ENCODE results near the gene TXNRD1.
"Not testable (repeated sequence)": the region's sequence is repeated elsewhere in the genome, so short reads cannot be mapped to it uniquely, and the experiment has no call there.

TXNRD1 gene

GRCh38 chr12:104242546-104243206, 27.1 kb downstream of the TXNRD1 start:
- no peak for DNase-seq

- DNase-seq, result no peak
Observed at GRCh38 chr12:104243551-104243950, 28.0 kb downstream of the TXNRD1 start.

GRCh38 chr12:104243971-104244370, 28.4 kb downstream of the TXNRD1 start:
- no peak for DNase-seq

GRCh38 chr12:104247698-104248097, 32.1 kb downstream of the TXNRD1 start:
- no peak for DNase-seq

GRCh38 chr12:104248444-104248843, 32.9 kb downstream of the TXNRD1 start:
- DNase-seq, result no peak

GRCh38 chr12:104249017-104249416, 33.4 kb downstream of the TXNRD1 start:
- DNase-seq, result no peak

GRCh38 chr12:104249898-104250297, 34.3 kb downstream of the TXNRD1 start:
- no peak for DNase-seq

GRCh38 chr12:104250366-104251125, 35.0 kb downstream of the TXNRD1 start:
- no peak for DNase-seq

- no peak for DNase-seq
Observed at GRCh38 chr12:104257913-104258472, 42.4 kb downstream of the TXNRD1 start.

- no peak for DNase-seq
Observed at GRCh38 chr12:104258476-104259067, 43.0 kb downstream of the TXNRD1 start.

GRCh38 chr12:104263026-104263425, 47.4 kb downstream of the TXNRD1 start:
- no peak for DNase-seq

- DNase-seq, result no peak
Observed at GRCh38 chr12:104263580-104264358, 48.2 kb downstream of the TXNRD1 start.

- DNase-seq, result not testable (repeated sequence)
Observed at GRCh38 chr12:104265436-104265835, 49.9 kb downstream of the TXNRD1 start.

- no peak for DNase-seq
Observed at GRCh38 chr12:104272938-104273337, 57.4 kb downstream of the TXNRD1 start.

GRCh38 chr12:104273503-104273902, 57.9 kb downstream of the TXNRD1 start:
- no peak for DNase-seq

- DNase-seq, result no peak
Observed at GRCh38 chr12:104274811-104275210, 59.2 kb downstream of the TXNRD1 start.

- no peak for DNase-seq
Observed at GRCh38 chr12:104275689-104276088, 60.1 kb downstream of the TXNRD1 start.

- DNase-seq, result no peak
Observed at GRCh38 chr12:104276273-104277131, 60.9 kb downstream of the TXNRD1 start.

GRCh38 chr12:104279164-104279563, 63.6 kb downstream of the TXNRD1 start:
- DNase-seq, result no peak

GRCh38 chr12:104280111-104280510, 64.5 kb downstream of the TXNRD1 start:
- no peak for DNase-seq

GRCh38 chr12:104280717-104281458, 65.3 kb downstream of the TXNRD1 start:
- DNase-seq, result no peak

Measured in stimulated activated naive CD4-positive, alpha-beta T cell treated with Interleukin-2 at 50 U/mL for 16 hours (primary cell).